Measurements from ENCODE around the gene SMYD3.
"Not testable (repeated sequence)": the region's sequence is repeated elsewhere in the genome, so short reads cannot be mapped to it uniquely, and the experiment has no call there.

SMYD3 gene

DNA sequence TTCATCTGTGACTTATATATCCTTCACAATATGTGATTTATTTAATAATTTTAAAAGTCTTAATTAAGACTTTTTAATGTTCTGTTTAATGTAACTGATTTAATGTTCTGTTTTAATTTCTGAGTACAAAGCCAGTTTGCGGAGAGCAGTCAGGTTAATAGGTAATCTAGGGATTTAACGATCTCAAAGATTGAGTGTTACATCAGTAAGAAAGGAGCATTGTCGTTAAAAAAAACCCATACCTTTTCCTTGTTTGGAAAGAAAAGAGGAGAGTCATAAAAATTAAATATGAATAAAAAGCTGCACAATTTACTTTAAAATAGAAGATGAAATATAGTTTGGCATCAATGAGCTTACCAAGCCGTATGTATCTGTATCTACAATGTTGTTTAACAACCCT, 730.9 kb downstream of the SMYD3 start:
- H3K4me3 ChIP-seq (ENCODE audit: low read length), result no peak overlapping the region
- no peak for DNase-seq (ENCODE audit: low read depth)
- TF ChIP-seq, protein P1, sequence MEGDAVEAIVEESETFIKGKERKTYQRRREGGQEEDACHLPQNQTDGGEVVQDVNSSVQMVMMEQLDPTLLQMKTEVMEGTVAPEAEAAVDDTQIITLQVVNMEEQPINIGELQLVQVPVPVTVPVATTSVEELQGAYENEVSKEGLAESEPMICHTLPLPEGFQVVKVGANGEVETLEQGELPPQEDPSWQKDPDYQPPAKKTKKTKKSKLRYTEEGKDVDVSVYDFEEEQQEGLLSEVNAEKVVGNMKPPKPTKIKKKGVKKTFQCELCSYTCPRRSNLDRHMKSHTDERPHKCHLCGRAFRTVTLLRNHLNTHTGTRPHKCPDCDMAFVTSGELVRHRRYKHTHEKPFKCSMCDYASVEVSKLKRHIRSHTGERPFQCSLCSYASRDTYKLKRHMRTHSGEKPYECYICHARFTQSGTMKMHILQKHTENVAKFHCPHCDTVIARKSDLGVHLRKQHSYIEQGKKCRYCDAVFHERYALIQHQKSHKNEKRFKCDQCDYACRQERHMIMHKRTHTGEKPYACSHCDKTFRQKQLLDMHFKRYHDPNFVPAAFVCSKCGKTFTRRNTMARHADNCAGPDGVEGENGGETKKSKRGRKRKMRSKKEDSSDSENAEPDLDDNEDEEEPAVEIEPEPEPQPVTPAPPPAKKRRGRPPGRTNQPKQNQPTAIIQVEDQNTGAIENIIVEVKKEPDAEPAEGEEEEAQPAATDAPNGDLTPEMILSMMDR (conservative IDR thresholded peaks at IDR 0.05; ENCODE audit: low read depth, low read length), result no peak

DNA sequence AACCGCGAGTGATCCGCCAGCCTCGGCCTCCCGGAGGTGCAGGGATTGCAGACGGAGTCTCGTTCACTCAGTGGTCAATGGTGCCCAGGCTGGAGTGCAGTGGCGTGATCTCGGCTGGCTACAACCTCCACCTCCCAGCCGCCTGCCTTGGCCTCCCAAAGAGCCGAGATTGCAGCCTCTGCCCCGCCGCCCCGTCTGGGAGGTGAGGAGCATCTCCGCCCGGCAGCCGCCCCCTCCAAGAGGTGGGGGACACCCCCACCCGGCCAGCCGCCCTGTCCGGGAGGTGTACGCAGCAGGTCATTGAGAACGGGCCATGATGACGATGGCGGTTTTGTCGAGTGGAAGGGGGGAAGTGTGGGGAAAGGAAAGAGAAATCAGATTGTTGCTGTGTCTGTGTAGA, 732.1 kb downstream of the SMYD3 start:
- H3K4me3 ChIP-seq (ENCODE audit: low read length); DNase-seq (ENCODE audit: low read depth): not testable (repeated sequence)

DNA sequence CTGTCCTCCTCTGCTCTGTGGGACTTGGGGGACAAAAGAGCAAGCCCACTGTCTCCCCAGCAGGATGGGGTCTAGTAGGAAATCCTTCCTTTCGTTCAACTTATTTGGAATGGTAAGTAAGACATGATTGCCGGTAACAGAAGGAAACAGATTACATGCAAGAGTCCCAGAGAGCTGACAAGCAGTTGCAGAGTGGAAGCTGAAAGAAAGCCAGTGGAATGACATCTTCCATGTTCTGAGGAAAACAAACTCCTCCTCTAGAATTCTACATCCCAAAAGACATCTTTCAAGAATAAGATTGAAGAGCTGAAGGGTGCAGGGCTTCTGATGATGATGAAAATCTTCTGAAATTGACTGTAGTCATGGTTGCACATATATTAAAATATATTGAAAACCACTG, 732.9 kb downstream of the SMYD3 start:
- TF ChIP-seq, protein P1 (conservative IDR thresholded peaks at IDR 0.05; ENCODE audit: low read depth, low read length), result no peak
- H3K4me3 ChIP-seq (ENCODE audit: low read length), result no peak overlapping the region
- no peak for DNase-seq (ENCODE audit: low read depth)

DNA sequence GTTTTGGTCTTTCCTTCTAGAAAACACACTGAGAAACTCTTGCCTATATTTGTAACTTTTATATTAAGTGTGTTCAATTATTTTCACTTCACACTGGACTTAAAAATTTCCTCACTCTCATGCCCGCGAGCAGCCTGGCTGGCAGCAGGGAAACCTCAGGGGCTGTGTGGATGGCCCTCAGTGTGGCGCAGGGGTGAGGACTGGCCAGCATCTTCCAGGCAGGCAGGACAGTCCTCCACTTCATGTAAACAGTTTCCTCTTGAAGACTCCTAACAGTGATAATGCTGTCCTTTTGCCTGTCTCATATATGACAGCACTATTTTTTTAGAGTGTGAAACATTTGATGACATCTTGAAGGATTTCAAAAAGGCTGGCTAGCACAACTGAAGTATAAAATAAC, 733.7 kb downstream of the SMYD3 start:
- no peak overlapping the region for H3K4me3 ChIP-seq (ENCODE audit: low read length)
- no peak for DNase-seq (ENCODE audit: low read depth)
- TF ChIP-seq, protein P1 (conservative IDR thresholded peaks at IDR 0.05; ENCODE audit: low read depth, low read length), result no peak

DNA sequence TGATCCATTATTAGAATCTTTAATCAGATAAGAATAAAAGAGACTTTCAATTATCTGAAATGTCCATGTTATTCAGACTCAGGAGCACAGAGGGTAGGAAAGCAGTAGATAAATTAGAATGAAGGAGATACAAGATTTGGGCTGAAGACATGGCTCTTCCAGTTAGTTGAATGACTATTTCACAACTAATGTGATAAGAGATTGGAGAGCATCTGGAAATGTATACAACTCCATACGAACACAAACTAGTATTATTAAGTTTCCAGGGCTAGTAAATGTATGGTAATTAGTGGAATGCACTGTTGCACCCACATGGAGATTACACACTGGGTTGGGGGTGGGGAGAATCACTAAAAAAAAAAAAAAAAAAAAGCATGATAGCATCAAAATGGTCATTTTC, 734.3 kb downstream of the SMYD3 start:
- TF ChIP-seq, protein P1 (conservative IDR thresholded peaks at IDR 0.05; ENCODE audit: low read depth, low read length), result no peak
- H3K4me3 ChIP-seq (ENCODE audit: low read length), result no peak overlapping the region
- no peak for DNase-seq (ENCODE audit: low read depth)

DNA sequence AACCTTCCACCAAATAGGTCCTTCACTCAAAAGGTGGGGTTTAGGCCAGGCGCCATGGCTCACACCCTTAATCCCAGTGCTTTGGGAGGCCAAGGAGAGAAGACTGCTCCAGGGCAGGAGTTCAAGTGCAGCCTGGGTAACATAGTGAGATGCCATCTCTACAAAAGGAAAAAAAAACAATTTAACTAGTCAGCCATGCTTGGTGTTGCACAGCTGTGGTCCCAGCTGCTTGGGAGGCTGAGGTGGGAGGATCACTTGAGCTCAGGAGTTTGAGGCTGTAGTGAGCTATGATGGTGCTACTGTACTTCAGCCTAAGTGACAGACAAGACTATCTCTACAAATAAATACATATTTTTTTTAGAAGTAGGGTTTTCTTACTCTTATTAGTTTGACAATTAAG, 734.8 kb downstream of the SMYD3 start:
- H3K4me3 ChIP-seq (ENCODE audit: low read length), result no peak overlapping the region
- TF ChIP-seq, protein P1 (conservative IDR thresholded peaks at IDR 0.05; ENCODE audit: low read depth, low read length), result no peak
- DNase-seq (ENCODE audit: low read depth), result no peak

DNA sequence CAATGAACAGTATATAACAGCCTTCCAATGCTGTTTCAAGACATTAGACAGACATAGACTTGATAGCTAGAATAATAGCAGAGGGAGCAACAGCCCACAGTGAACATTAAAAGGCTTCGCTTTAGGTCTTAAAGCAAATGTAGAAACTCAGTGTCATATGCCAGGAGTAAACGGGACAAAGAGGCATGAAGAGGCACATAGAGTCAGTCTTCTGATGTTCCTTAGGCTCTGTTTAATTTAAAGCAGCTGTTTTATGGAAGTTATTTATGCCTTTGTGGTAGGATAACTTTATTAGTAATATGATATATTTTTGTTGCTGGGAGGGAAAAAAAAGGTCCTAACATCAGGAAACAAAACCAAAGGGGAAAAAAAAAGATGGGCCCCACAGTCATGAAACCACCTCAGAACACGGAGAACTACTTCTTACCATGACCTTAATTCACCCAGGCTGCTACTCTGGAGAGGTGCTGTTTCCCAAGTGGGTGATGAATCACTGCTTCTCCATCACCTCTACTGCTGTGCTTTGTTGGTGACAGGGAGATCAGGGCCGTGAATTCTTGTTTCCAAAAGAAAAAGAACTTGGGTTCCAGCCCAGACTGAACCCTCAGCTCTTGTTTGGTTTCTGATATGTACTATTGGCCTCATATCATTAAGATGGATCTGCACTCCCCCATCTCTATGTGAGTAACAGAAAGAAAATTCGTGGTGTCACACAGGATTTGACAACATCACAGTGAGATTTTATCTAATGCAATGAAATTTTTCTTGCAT, 735.4 kb downstream of the SMYD3 start:
- DNase-seq (ENCODE audit: low read depth), result peak; percentile 49
- TF ChIP-seq, protein P1 (conservative IDR thresholded peaks at IDR 0.05; ENCODE audit: low read depth, low read length), result no peak

More for the DNA sequence above, 735.4 kb downstream of the SMYD3 start:
- H3K4me3 ChIP-seq (ENCODE audit: low read length), result no peak overlapping the region
